Keratinocyte (primary cell): ENCODE data around the gene PPP6R1. TPM values are rescaled to one million over a fixed set of nuclear protein-coding genes. Genes with fewer than 3 reads are reported as not detected.
A peak's percentile ranks its signal among the peaks of the same experiment; 100 is the strongest.

Source experiments
- DNase-seq: peaks from one replicate; pipeline ENCODE4 v3.0.0-alpha.2; 2011; ENCODE audit warnings: low read depth, missing footprints, low spot score
- FAIRE-seq: peaks from 2 replicates; lab custom pipeline; 2011; peaks lifted over from hg19 to GRCh38; lab: Jason Lieb, UNC
- H2AFZ ChIP-seq: 2 replicates; pipeline ENCODE4 v1.6.0; 2012; ENCODE audit warnings: low read length, control low read depth, inconsistent platforms; ENCODE audit not compliant: control insufficient read depth
- H3K27ac ChIP-seq: 2 replicates; pipeline ENCODE4 v1.5.1; 2011; ENCODE audit warnings: low read length; ENCODE audit not compliant: control insufficient read depth, insufficient read depth
- H3K27me3 ChIP-seq: 3 replicates; pipeline ENCODE4 v1.6.0; 2011; ENCODE audit warnings: low read length; ENCODE audit not compliant: control insufficient read depth, insufficient read depth; ENCODE audit errors: extremely low read depth
- H3K36me3 ChIP-seq, 2 experiments: 2 replicates in 1 of 2; 3 replicates in 1 of 2; pipeline ENCODE4 v1.5.1; 2011; ENCODE audit warnings: low read length in 2 of 2, mild to moderate bottlenecking in 1 of 2; ENCODE audit not compliant: control insufficient read depth in 2 of 2, insufficient read depth in 2 of 2; ENCODE audit errors: extremely low read depth in 1 of 2
- H3K4me1 ChIP-seq: 3 replicates; pipeline ENCODE4 v1.5.1; 2011; ENCODE audit warnings: low read length; ENCODE audit not compliant: control insufficient read depth, insufficient read depth; ENCODE audit errors: extremely low read depth
- H3K4me2 ChIP-seq: 3 replicates; pipeline ENCODE4 v1.6.0; 2011; ENCODE audit warnings: low read depth, low read length; ENCODE audit not compliant: control insufficient read depth, insufficient read depth; ENCODE audit errors: extremely low read depth
- H3K4me3 ChIP-seq, 3 experiments: fragments of 200-600 bp in 1 of 3; sonication (generic) in 1 of 3; 2 replicates in 2 of 3; 3 replicates in 1 of 3; pipeline ENCODE4 v1.5.1; 2011 to 2016; ENCODE audit warnings: low read length in 3 of 3, mild to moderate bottlenecking in 3 of 3, control low read depth in 2 of 3, inconsistent platforms in 1 of 3, low read depth in 1 of 3, mixed read lengths in 1 of 3, mixed run types in 1 of 3, moderate library complexity in 1 of 3; ENCODE audit not compliant: control insufficient read depth in 2 of 3, insufficient read depth in 2 of 3; ENCODE audit errors: extremely low read depth in 1 of 3
- H3K79me2 ChIP-seq: 2 replicates; pipeline ENCODE4 v1.6.0; 2012; ENCODE audit warnings: low read length; ENCODE audit not compliant: control insufficient read depth, insufficient read depth
- H3K9ac ChIP-seq: 3 replicates; pipeline ENCODE4 v1.6.0; 2011; ENCODE audit warnings: low read length; ENCODE audit not compliant: control insufficient read depth, insufficient read depth; ENCODE audit errors: extremely low read depth
- H3K9me1 ChIP-seq: 3 replicates; pipeline ENCODE4 v1.6.0; 2011; ENCODE audit warnings: low read length; ENCODE audit not compliant: control insufficient read depth, insufficient read depth; ENCODE audit errors: extremely low read depth
- H3K9me3 ChIP-seq: 2 replicates; pipeline ENCODE4 v1.5.1; 2012; ENCODE audit warnings: low read depth, low read length; ENCODE audit not compliant: control insufficient read depth
- H4K20me1 ChIP-seq: 3 replicates; pipeline ENCODE4 v1.6.0; 2011; ENCODE audit warnings: low read length; ENCODE audit not compliant: control insufficient read depth, insufficient read depth; ENCODE audit errors: extremely low read depth
- CTCF ChIP-seq, 3 experiments: IDR thresholded peaks in 1 of 3; conservative IDR thresholded peaks in 1 of 3; optimal IDR thresholded peaks in 1 of 3; 2 replicates in 2 of 3; 3 replicates in 1 of 3; pipeline versions ENCODE3 to v1.5.1; 2011; ENCODE audit warnings: low read length in 3 of 3, mild to moderate bottlenecking in 3 of 3, moderate library complexity in 2 of 3, control low read depth in 1 of 3, inconsistent platforms in 1 of 3; ENCODE audit not compliant: insufficient read depth in 2 of 3; ENCODE audit errors: extremely low read depth in 1 of 3
- EZH2 ChIP-seq: IDR thresholded peaks from one replicate; pipeline ENCODE4 v1.6.1; 2012; ENCODE audit warnings: inconsistent platforms, mild to moderate bottlenecking, low read length, moderate library complexity
- dilution Hi-C: fragments of 300-500 bp; cut with MboI; formaldehyde crosslinking; loops from one replicate; pipeline ENCODE4 v1.7.0; 2020; ENCODE audit warnings: low sequenced_read_pairs; ENCODE audit not compliant: extremely low pct_ligation_motif_present
- polyA plus RNA-seq, 5 experiments: library from polyadenylated mRNA; depleted of rRNA in 3 of 5; stranded (reverse) in 3 of 5; stranded (forward) in 1 of 5; unstranded in 1 of 5; fragments of >200 nt; gene quantifications; 1 replicate in 1 of 5; 2 replicates in 3 of 5; 3 replicates in 1 of 5; pipeline versions ENCODE4 v1.2.1 to v1.2.3, GENCODE V29; 2011 to 2012; ENCODE audit warnings: missing spikeins in 2 of 5, low read depth in 1 of 5, low replicate concordance in 1 of 5

PPP6R1 gene
- polyA plus RNA-seq, 1 donor (not counting 4 experiments of a cell fraction or from before 2014, with no cell fraction given) = 26.7 TPM

DNA sequence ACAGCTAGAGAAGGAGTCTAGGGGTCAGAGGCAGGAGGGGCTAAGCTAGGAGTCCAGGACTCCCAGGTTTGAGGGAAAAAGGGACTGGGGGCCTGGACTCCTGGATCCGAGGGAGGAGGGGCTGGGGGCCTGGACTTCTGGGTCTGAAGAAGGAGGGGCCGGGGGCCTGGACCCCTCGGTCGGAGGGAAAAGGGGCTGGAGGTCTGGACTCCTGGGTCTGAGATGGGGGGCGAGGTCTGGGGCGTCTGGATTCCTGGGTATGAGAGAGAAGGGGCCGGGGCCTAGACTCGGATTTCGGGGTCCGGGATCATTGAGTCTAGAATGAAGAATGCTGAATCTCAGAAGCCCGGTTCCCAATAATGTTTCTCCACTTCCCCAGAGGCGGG, 43.5 kb upstream of the PPP6R1 start:
- H3K9me3 ChIP-seq = no peaks in the 10 kb centered on the region
- H3K9me1 ChIP-seq = no peaks in the 10 kb centered on the region
- no peaks in the 10 kb centered on the region for H3K79me2 ChIP-seq
- peak overlapping the region; percentile 96 for H2AFZ ChIP-seq
- no peak for DNase-seq
- H3K36me3 ChIP-seq = no peaks in the 10 kb centered on the region
- H3K4me3 ChIP-seq = peak overlapping the region; percentile 32 to 59 (median 35)
- no peaks in the 10 kb centered on the region for H4K20me1 ChIP-seq
- FAIRE-seq = no peak
- TF ChIP-seq EZH2 (no peak), CTCF (optimal IDR thresholded peaks at IDR 0.05 in 1 of 3, IDR thresholded peaks at IDR 0.05 in 1 of 3, conservative IDR thresholded peaks at IDR 0.05 in 1 of 3; ENCODE audit: extremely low read depth in 1 of 3, insufficient read depth in 2 of 3, low read length in 3 of 3) (no peak)
- H3K27ac ChIP-seq = no peak overlapping the region
- peak overlapping the region; percentile 67 for H3K4me2 ChIP-seq
- peaks cover 2% of the 10 kb centered on the region for H3K4me1 ChIP-seq
- H3K27me3 ChIP-seq = no peaks in the 10 kb centered on the region
- dilution Hi-C loops = no loop called here
- H3K9ac ChIP-seq = no peak overlapping the region

- Histone ChIP-seq H3K4me1 (peaks cover 2% of the 10 kb centered on the region), H3K4me2 (peak overlapping the region; percentile 67), H3K9ac (peak overlapping the region; percentile 54), H3K27ac (no peak overlapping the region), H3K27me3 (no peaks in the 10 kb centered on the region), H4K20me1 (no peaks in the 10 kb centered on the region), H3K36me3 (no peaks in the 10 kb centered on the region), H3K9me3 (no peaks in the 10 kb centered on the region), H3K9me1 (no peaks in the 10 kb centered on the region), H3K4me3 (peak overlapping the region; percentile 32 to 59 (median 35)), H2AFZ (peak overlapping the region; percentile 96), H3K79me2 (no peaks in the 10 kb centered on the region)
- DNase-seq = peak; percentile 11
- dilution Hi-C loops = no loop called here
- TF ChIP-seq CTCF (optimal IDR thresholded peaks at IDR 0.05 in 1 of 3, IDR thresholded peaks at IDR 0.05 in 1 of 3, conservative IDR thresholded peaks at IDR 0.05 in 1 of 3; ENCODE audit: extremely low read depth in 1 of 3, insufficient read depth in 2 of 3, low read length in 3 of 3) = peak; percentile 76 to 97 (median 95)
- TF ChIP-seq EZH2 = no peak
- peak; percentile 56 for FAIRE-seq
Measured at GRCh38 chr19:55301459-55302317, 42.9 kb upstream of the PPP6R1 start.
